Thyroid gland (tissue), 4 donors: ENCODE data around the gene IER3. TPM values are rescaled to one million over a fixed set of nuclear protein-coding genes. Genes with fewer than 3 reads are reported as not detected.

ENCODE experiments used
- DNase-seq, 2 donors: peaks; one replicate each; pipeline ENCODE4 v3.0.0-alpha.2; 2019
- H3K27ac ChIP-seq, 3 donors: fragments of 200-600 bp; sonication (generic); 1 replicate in 2 of 3; 2 replicates in 1 of 3; pipeline ENCODE4 v1.5.1; 2016 to 2019; ENCODE audit warnings: mild to moderate bottlenecking in 1 of 3, moderate library complexity in 1 of 3
- H3K27me3 ChIP-seq: fragments of 200-600 bp; sonication (generic); one replicate; pipeline ENCODE4 v1.5.1; 2019
- H3K36me3 ChIP-seq, 2 donors: fragments of 200-600 bp; sonication (generic); one replicate each; pipeline ENCODE4 v1.5.1; 2016 to 2019
- H3K4me1 ChIP-seq, 2 donors: fragments of 200-600 bp; sonication (generic); one replicate each; pipeline ENCODE4 v1.5.1; 2017 to 2019
- H3K4me3 ChIP-seq, 3 donors: fragments of 200-600 bp; sonication (generic); replicated peaks in 1 of 3; 1 replicate in 2 of 3; 2 replicates in 1 of 3; pipeline ENCODE4 v1.5.1; 2016; ENCODE audit warnings: mild to moderate bottlenecking in 1 of 3
- H3K9me3 ChIP-seq: fragments of 200-600 bp; sonication (generic); one replicate; pipeline ENCODE4 v1.5.1; 2017
- CTCF ChIP-seq, 6 experiments: fragments of 200-600 bp in 3 of 6; fragments of 450-650 bp in 3 of 6; sonication (generic) in 3 of 6; IDR thresholded peaks; one replicate each; pipeline ENCODE4 v1.5.1; 2016 to 2019; ENCODE audit warnings: antibody characterized with exemption in 6 of 6, mild to moderate bottlenecking in 2 of 6, inconsistent platforms in 1 of 6, moderate library complexity in 1 of 6
- POLR2A ChIP-seq, 2 donors: fragments of 450-650 bp; IDR thresholded peaks; one replicate each; pipeline ENCODE4 v1.6.1; 2017; ENCODE audit warnings: antibody characterized with exemption in 2 of 2, mild to moderate bottlenecking in 2 of 2, moderate library complexity in 1 of 2
- WGBS, 2 donors: methylation state at CpG; one replicate each; pipeline ENCODE4 v1.1.5; 2017; 5-methylcytosine and 5-hydroxymethylcytosine counted together
- intact Hi-C: fragments of 100-400 bp; cut with DNase I; formaldehyde crosslinking; loops from one replicate; pipeline ENCODE4 v1.15.1; 2023
- total RNA-seq, 4 donors: library from RNA; depleted of rRNA; stranded (reverse); fragments of >200 nt; gene quantifications; one replicate each; pipeline ENCODE4 v1.2.3, GENCODE V29; 2016

IER3 gene
- total RNA-seq, 4 donors from 2014 or later = 9.3 to 19.1 (median 13.6) TPM

GRCh38 chr6:30741063-30741779 lies 3.1 kb downstream of the IER3 start:
- TF ChIP-seq CTCF (IDR thresholded peaks at IDR 0.05) (no peak), POLR2A (IDR thresholded peaks at IDR 0.05) (no peak)
- peak overlapping the region in 2 of 3 donors; percentile 30 to 72 for H3K4me3 ChIP-seq
- H3K36me3 ChIP-seq = peaks cover 29 to 38% of the 10 kb centered on the region in 2 donors
- H3K27ac ChIP-seq = peak overlapping the region; percentile 70 to 95 (median 93)
- H3K27me3 ChIP-seq = no peaks in the 10 kb centered on the region
- intact Hi-C loops = loop anchor here (10.0 kb wide), 3 partner anchors 84 to 344 kb away; partner anchors contain the start of gene DDR1
- DNase-seq = no peak
- H3K9me3 ChIP-seq = no peaks in the 10 kb centered on the region
- H3K4me1 ChIP-seq = peaks cover 13 to 30% of the 10 kb centered on the region in 2 donors
- 77 to 85% methylated on average over 8 of the region's 8 CpGs for WGBS, 2 donors

- WGBS, 2 donors = 95 to 100% methylated on average over 2 of the region's 2 CpGs
- no peak overlapping the region for H3K27ac ChIP-seq
- TF ChIP-seq CTCF (IDR thresholded peaks at IDR 0.05) (no peak), POLR2A (IDR thresholded peaks at IDR 0.05) (no peak)
- no peak for DNase-seq
- peaks cover 36 to 44% of the 10 kb centered on the region in 2 donors for H3K36me3 ChIP-seq
- H3K4me1 ChIP-seq = peaks cover 13 to 35% of the 10 kb centered on the region in 2 donors
- no peaks in the 10 kb centered on the region for H3K9me3 ChIP-seq
- H3K27me3 ChIP-seq = no peaks in the 10 kb centered on the region
- no peak overlapping the region for H3K4me3 ChIP-seq
- intact Hi-C loops = loop anchor here (10.0 kb wide), 3 partner anchors 84 to 344 kb away; partner anchors contain the start of gene DDR1
Observed at GRCh38 chr6:30740540-30740870, 3.8 kb downstream of the IER3 start.

DNA sequence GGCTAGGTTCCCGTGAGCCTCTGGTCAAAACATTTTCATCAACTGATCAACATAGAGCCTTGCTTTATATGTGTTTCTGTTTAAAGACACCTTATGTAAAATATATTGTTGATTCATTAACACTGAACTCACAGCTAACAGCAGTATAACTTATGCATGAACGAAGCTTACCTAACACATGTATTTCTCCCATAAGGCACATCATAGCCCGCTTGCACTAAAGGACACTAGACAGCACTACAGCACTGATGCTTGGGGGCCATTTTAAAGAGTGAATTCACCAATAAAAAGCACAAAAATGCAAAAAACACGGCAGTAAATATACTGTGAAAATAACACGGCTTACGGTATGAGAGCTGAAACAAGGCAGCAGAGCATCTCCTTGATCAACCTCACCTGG lies 5.8 kb downstream of the IER3 start:
- peaks cover 50 to 57% of the 10 kb centered on the region in 2 donors for H3K36me3 ChIP-seq
- WGBS, 2 donors = 91 to 94% methylated on average over 6 of the region's 6 CpGs
- no peaks in the 10 kb centered on the region for H3K9me3 ChIP-seq
- TF ChIP-seq CTCF (IDR thresholded peaks at IDR 0.05) = no peak
- TF ChIP-seq POLR2A (IDR thresholded peaks at IDR 0.05) = no peak
- intact Hi-C loops = no loop called here
- peaks cover 10 to 30% of the 10 kb centered on the region in 2 donors for H3K4me1 ChIP-seq
- H3K27ac ChIP-seq = no peak overlapping the region
- no peaks in the 10 kb centered on the region for H3K27me3 ChIP-seq
- no peak for DNase-seq
- no peak overlapping the region for H3K4me3 ChIP-seq

DNA sequence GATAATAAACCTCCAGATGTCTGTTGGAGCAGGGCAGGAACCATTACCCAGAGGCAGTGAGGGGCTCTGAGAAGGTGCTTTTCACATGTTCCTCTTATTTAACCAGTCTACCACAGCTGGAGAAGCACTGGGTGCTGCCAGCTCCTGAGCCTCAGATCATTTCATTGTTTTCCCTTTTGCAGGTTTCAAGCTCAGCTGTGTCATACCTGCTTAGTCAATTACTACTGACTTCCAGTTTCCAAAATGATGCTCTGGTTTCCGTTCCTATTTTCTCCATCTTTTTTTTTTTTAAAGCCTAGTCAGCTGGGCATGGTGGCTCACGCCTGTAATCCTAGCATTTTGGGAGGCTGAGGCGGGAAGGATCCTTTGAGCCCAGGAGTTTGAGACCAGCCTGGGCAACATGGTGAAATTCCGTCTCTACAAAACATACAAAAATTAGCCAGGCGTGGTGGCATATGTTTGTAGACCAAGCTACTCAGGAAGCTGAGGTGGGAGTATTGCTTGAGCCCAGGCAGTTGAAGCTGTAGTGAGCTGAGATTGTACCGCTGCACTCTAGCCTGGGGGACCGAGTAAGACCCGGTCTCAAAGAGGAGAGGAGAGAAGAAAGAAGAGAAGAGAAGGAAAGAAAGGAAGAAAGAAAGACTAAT lies 8.6 kb downstream of the IER3 start:
- no peak for DNase-seq
- Histone ChIP-seq H3K9me3 (no peaks in the 10 kb centered on the region), H3K4me3 (no peak overlapping the region), H3K27ac (peak overlapping the region in 1 of 3 donors; percentile 10), H3K27me3 (no peaks in the 10 kb centered on the region), H3K36me3 (peaks cover 54 to 66% of the 10 kb centered on the region in 2 donors), H3K4me1 (peaks cover 3 to 18% of the 10 kb centered on the region in 2 donors)
- TF ChIP-seq POLR2A (IDR thresholded peaks at IDR 0.05) (no peak), CTCF (IDR thresholded peaks at IDR 0.05) (no peak)
- WGBS, 2 donors = 76 to 83% methylated on average over 8 of the region's 8 CpGs
- intact Hi-C loops = no loop called here
